ENCODE results near the gene ZSCAN25.

DNA sequence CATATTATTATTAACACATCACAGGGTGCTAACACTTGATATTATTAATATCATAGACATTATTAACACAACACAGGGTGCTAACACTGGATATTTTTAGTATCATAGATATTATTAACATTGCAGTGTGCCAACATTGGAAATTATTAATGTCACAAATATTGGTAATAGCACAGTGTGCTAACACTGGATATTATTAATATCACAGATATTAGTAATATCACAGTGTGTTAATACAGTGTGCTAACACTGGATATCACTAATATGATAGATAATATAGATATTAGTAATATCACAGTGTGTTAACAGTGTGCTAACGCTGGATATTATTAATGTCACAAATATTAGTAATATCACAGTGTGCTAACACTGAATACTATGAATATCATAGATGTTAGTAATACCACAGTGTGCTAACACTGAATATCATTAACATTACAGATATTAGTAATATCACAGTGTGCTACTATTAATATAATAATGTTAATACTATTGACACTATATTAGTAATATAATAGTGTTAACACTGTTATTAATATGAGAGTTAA is 20.3 kb upstream of the ZSCAN25 start:
- TF ChIP-seq, protein P1, sequence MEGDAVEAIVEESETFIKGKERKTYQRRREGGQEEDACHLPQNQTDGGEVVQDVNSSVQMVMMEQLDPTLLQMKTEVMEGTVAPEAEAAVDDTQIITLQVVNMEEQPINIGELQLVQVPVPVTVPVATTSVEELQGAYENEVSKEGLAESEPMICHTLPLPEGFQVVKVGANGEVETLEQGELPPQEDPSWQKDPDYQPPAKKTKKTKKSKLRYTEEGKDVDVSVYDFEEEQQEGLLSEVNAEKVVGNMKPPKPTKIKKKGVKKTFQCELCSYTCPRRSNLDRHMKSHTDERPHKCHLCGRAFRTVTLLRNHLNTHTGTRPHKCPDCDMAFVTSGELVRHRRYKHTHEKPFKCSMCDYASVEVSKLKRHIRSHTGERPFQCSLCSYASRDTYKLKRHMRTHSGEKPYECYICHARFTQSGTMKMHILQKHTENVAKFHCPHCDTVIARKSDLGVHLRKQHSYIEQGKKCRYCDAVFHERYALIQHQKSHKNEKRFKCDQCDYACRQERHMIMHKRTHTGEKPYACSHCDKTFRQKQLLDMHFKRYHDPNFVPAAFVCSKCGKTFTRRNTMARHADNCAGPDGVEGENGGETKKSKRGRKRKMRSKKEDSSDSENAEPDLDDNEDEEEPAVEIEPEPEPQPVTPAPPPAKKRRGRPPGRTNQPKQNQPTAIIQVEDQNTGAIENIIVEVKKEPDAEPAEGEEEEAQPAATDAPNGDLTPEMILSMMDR (IDR thresholded peaks at IDR 0.05) = no peak
- no peak for TF ChIP-seq POLR2A (IDR thresholded peaks at IDR 0.05)

Data from right lobe of liver (tissue), 4 donors.